HEK293 (cell line): ENCODE measurements around the gene SYNPO2L.

Source experiments
- GLIS1 ChIP-seq: fragments of 450-650 bp; formaldehyde crosslinking; IDR thresholded peaks from 2 replicates; pipeline ENCODE4 v1.5.1; 2016; ENCODE audit warnings: missing biosample characterization, missing genetic modification characterization
- GLIS2 ChIP-seq: fragments of 450-650 bp; formaldehyde crosslinking; IDR thresholded peaks from 2 replicates; pipeline ENCODE4 v1.5.1; 2016; ENCODE audit warnings: missing biosample characterization, missing genetic modification characterization
- REPIN1 ChIP-seq: fragments of 450-650 bp; formaldehyde crosslinking; IDR thresholded peaks from 2 replicates; pipeline ENCODE4 v1.5.1; 2017; ENCODE audit warnings: missing biosample characterization, missing genetic modification characterization, low read depth
- SP3 ChIP-seq: fragments of 450-650 bp; formaldehyde crosslinking; IDR thresholded peaks from 2 replicates; pipeline ENCODE4 v1.5.1; 2016; ENCODE audit warnings: missing biosample characterization, missing genetic modification characterization
- SP7 ChIP-seq: fragments of 450-650 bp; formaldehyde crosslinking; IDR thresholded peaks from 2 replicates; pipeline ENCODE4 v1.5.1; 2016; ENCODE audit warnings: missing biosample characterization, missing genetic modification characterization
- ZBTB1 ChIP-seq: fragments of 450-650 bp; formaldehyde crosslinking; IDR thresholded peaks from 2 replicates; pipeline ENCODE4 v1.5.1; 2016; ENCODE audit warnings: missing biosample characterization, missing genetic modification characterization
- ZFP69B ChIP-seq: fragments of 450-650 bp; formaldehyde crosslinking; IDR thresholded peaks from 2 replicates; pipeline ENCODE4 v1.5.1; 2016; ENCODE audit warnings: missing biosample characterization, missing genetic modification characterization
- ZNF223 ChIP-seq: fragments of 450-650 bp; formaldehyde crosslinking; IDR thresholded peaks from 2 replicates; pipeline ENCODE4 v1.5.1; 2016; ENCODE audit warnings: missing biosample characterization, missing genetic modification characterization
- ZNF239 ChIP-seq: fragments of 450-650 bp; formaldehyde crosslinking; IDR thresholded peaks from 2 replicates; pipeline ENCODE4 v1.5.1; 2016; ENCODE audit warnings: missing biosample characterization, missing genetic modification characterization
- ZNF501 ChIP-seq: fragments of 450-650 bp; formaldehyde crosslinking; IDR thresholded peaks from 2 replicates; pipeline ENCODE4 v1.5.1; 2016; ENCODE audit warnings: missing biosample characterization, missing genetic modification characterization
- ZNF658 ChIP-seq: fragments of 450-650 bp; formaldehyde crosslinking; IDR thresholded peaks from 2 replicates; pipeline ENCODE4; 2016; ENCODE audit warnings: missing biosample characterization, missing genetic modification characterization
- ZNF785 ChIP-seq: fragments of 450-650 bp; formaldehyde crosslinking; IDR thresholded peaks from 2 replicates; pipeline ENCODE4 v1.5.1; 2016; ENCODE audit warnings: missing biosample characterization, missing genetic modification characterization
- ZNF843 ChIP-seq: fragments of 450-650 bp; formaldehyde crosslinking; IDR thresholded peaks from 2 replicates; pipeline ENCODE4 v1.5.1; 2016; ENCODE audit warnings: missing biosample characterization, missing genetic modification characterization
- TF ChIP-seq, protein P1 (sequence below): fragments of 450-650 bp; formaldehyde crosslinking; IDR thresholded peaks from 2 replicates; pipeline ENCODE4 v1.5.1; 2016; ENCODE audit warnings: missing biosample characterization, missing genetic modification characterization
- TF ChIP-seq, protein P2 (sequence below): fragments of 450-650 bp; formaldehyde crosslinking; IDR thresholded peaks from 2 replicates; pipeline ENCODE4 v1.5.1; 2016; ENCODE audit warnings: missing biosample characterization, missing genetic modification characterization
- TF ChIP-seq, protein P3 (sequence below): fragments of 450-650 bp; formaldehyde crosslinking; IDR thresholded peaks from 2 replicates; pipeline ENCODE4 v1.5.1; 2016; ENCODE audit warnings: missing biosample characterization, missing genetic modification characterization
- TF ChIP-seq, protein P4 (sequence below): fragments of 450-650 bp; formaldehyde crosslinking; optimal IDR thresholded peaks from 2 replicates; pipeline ENCODE3; 2016; ENCODE audit warnings: missing biosample characterization, mild to moderate bottlenecking, missing genetic modification characterization
- TF ChIP-seq, protein P5 (sequence below): fragments of 450-650 bp; formaldehyde crosslinking; IDR thresholded peaks from 2 replicates; pipeline ENCODE4 v1.5.1; 2016; ENCODE audit warnings: missing biosample characterization, missing genetic modification characterization
- TF ChIP-seq, protein P6 (sequence below): fragments of 450-650 bp; formaldehyde crosslinking; IDR thresholded peaks from 2 replicates; pipeline ENCODE4 v1.5.1; 2016; ENCODE audit warnings: missing biosample characterization, missing genetic modification characterization
- TF ChIP-seq, protein P7 (sequence below): fragments of 450-650 bp; formaldehyde crosslinking; IDR thresholded peaks from 2 replicates; pipeline ENCODE4 v1.5.1; 2016; ENCODE audit warnings: missing biosample characterization, missing genetic modification characterization

SYNPO2L gene

DNA sequence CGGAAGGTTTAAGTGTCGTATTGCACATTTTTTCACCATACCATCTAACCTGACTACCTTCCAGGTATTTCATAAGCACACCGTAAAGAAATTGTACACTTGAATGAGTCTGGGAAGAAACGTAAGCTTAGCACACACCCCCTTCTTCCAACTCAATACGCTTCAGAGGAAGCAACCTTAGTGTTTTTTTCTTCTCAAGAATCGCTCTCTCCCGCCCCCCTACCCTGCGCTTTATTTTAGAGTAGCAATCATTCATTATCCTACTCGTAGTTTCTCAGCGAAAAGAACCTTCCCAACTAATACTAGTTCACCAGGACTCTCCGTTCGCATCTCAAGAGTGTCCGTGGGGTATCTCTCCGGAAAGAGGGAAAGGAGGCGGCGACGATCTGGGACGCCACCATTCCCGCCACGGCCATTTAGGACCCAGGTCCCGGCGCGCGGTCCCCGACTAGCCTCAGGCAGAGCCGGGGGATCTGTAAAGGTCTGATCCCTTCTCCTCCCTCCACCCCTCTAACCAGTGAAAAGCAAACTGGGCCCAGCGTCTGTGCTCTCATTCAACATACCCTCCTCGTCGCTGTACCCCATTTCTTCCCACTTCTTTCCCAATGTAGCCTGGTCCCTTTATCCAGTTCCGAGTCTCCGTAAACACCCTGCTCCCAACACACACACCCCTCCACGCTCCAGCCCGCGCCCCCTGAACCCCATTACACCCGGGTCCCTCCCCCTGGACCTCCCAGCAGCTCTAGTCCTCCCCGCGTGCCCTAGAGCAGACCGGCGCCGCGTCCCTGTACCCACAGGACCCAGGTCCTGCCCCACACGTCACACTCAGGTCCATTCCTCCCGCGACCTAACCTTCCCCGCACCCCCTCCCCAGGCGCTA lies 30.6 kb downstream of the SYNPO2L start (continued):
- TF ChIP-seq ZNF239 (tag by site-specific recombination) (0 out of 2 replicates have a peak, but pooled peaks have one; percentile 29), ZBTB1 (tag by site-specific recombination) (peak; percentile 55; the same call in 1 of the 2 replicates), ZNF658 (tag by site-specific recombination) (no peak), ZFP69B (tag by site-specific recombination) (peak; percentile 73), ZNF843 (tag by site-specific recombination) (peak; percentile 29; the same call in 1 of the 2 replicates), SP3 (tag by site-specific recombination) (peak; percentile 79), ZNF223 (tag by site-specific recombination) (peak; percentile 41; the same call in 1 of the 2 replicates), GLIS2 (tag by site-specific recombination) (peak; percentile 94), SP7 (tag by site-specific recombination) (peak; percentile 24), REPIN1 (no peak), GLIS1 (tag by site-specific recombination) (peak; percentile 60), ZNF501 (peak; percentile 54), ZNF785 (peak; percentile 75; the same call in 1 of the 2 replicates)
- TF ChIP-seq, protein P1, sequence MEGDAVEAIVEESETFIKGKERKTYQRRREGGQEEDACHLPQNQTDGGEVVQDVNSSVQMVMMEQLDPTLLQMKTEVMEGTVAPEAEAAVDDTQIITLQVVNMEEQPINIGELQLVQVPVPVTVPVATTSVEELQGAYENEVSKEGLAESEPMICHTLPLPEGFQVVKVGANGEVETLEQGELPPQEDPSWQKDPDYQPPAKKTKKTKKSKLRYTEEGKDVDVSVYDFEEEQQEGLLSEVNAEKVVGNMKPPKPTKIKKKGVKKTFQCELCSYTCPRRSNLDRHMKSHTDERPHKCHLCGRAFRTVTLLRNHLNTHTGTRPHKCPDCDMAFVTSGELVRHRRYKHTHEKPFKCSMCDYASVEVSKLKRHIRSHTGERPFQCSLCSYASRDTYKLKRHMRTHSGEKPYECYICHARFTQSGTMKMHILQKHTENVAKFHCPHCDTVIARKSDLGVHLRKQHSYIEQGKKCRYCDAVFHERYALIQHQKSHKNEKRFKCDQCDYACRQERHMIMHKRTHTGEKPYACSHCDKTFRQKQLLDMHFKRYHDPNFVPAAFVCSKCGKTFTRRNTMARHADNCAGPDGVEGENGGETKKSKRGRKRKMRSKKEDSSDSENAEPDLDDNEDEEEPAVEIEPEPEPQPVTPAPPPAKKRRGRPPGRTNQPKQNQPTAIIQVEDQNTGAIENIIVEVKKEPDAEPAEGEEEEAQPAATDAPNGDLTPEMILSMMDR (tag by site-specific recombination) = peak; percentile 55
- TF ChIP-seq, protein P2, sequence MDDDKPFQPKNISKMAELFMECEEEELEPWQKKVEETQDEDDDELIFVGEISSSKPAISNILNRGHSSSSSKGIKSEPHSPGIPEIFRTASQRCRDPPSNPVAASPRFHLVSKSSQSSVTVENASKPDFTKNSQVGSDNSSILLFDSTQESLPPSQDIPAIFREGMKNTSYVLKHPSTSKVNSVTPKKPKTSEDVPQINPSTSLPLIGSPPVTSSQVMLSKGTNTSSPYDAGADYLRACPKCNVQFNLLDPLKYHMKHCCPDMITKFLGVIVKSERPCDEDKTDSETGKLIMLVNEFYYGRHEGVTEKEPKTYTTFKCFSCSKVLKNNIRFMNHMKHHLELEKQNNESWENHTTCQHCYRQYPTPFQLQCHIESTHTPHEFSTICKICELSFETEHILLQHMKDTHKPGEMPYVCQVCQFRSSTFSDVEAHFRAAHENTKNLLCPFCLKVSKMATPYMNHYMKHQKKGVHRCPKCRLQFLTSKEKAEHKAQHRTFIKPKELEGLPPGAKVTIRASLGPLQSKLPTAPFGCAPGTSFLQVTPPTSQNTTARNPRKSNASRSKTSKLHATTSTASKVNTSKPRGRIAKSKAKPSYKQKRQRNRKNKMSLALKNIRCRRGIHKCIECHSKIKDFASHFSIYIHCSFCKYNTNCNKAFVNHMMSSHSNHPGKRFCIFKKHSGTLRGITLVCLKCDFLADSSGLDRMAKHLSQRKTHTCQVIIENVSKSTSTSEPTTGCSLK (tag by site-specific recombination) = no peak
- TF ChIP-seq, protein P3, sequence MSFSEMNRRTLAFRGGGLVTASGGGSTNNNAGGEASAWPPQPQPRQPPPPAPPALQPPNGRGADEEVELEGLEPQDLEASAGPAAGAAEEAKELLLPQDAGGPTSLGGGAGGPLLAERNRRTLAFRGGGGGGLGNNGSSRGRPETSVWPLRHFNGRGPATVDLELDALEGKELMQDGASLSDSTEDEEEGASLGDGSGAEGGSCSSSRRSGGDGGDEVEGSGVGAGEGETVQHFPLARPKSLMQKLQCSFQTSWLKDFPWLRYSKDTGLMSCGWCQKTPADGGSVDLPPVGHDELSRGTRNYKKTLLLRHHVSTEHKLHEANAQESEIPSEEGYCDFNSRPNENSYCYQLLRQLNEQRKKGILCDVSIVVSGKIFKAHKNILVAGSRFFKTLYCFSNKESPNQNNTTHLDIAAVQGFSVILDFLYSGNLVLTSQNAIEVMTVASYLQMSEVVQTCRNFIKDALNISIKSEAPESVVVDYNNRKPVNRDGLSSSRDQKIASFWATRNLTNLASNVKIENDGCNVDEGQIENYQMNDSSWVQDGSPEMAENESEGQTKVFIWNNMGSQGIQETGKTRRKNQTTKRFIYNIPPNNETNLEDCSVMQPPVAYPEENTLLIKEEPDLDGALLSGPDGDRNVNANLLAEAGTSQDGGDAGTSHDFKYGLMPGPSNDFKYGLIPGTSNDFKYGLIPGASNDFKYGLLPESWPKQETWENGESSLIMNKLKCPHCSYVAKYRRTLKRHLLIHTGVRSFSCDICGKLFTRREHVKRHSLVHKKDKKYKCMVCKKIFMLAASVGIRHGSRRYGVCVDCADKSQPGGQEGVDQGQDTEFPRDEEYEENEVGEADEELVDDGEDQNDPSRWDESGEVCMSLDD = peak; percentile 99
- TF ChIP-seq, protein P4, sequence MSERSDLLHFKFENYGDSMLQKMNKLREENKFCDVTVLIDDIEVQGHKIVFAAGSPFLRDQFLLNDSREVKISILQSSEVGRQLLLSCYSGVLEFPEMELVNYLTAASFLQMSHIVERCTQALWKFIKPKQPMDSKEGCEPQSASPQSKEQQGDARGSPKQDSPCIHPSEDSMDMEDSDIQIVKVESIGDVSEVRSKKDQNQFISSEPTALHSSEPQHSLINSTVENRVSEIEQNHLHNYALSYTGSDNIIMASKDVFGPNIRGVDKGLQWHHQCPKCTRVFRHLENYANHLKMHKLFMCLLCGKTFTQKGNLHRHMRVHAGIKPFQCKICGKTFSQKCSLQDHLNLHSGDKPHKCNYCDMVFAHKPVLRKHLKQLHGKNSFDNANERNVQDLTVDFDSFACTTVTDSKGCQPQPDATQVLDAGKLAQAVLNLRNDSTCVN (tag by site-specific recombination) = peak; percentile 61
- TF ChIP-seq, protein P5, sequence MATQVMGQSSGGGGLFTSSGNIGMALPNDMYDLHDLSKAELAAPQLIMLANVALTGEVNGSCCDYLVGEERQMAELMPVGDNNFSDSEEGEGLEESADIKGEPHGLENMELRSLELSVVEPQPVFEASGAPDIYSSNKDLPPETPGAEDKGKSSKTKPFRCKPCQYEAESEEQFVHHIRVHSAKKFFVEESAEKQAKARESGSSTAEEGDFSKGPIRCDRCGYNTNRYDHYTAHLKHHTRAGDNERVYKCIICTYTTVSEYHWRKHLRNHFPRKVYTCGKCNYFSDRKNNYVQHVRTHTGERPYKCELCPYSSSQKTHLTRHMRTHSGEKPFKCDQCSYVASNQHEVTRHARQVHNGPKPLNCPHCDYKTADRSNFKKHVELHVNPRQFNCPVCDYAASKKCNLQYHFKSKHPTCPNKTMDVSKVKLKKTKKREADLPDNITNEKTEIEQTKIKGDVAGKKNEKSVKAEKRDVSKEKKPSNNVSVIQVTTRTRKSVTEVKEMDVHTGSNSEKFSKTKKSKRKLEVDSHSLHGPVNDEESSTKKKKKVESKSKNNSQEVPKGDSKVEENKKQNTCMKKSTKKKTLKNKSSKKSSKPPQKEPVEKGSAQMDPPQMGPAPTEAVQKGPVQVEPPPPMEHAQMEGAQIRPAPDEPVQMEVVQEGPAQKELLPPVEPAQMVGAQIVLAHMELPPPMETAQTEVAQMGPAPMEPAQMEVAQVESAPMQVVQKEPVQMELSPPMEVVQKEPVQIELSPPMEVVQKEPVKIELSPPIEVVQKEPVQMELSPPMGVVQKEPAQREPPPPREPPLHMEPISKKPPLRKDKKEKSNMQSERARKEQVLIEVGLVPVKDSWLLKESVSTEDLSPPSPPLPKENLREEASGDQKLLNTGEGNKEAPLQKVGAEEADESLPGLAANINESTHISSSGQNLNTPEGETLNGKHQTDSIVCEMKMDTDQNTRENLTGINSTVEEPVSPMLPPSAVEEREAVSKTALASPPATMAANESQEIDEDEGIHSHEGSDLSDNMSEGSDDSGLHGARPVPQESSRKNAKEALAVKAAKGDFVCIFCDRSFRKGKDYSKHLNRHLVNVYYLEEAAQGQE (tag by site-specific recombination) = peak; percentile 56; the same call in 1 of the 2 replicates
- TF ChIP-seq, protein P6, sequence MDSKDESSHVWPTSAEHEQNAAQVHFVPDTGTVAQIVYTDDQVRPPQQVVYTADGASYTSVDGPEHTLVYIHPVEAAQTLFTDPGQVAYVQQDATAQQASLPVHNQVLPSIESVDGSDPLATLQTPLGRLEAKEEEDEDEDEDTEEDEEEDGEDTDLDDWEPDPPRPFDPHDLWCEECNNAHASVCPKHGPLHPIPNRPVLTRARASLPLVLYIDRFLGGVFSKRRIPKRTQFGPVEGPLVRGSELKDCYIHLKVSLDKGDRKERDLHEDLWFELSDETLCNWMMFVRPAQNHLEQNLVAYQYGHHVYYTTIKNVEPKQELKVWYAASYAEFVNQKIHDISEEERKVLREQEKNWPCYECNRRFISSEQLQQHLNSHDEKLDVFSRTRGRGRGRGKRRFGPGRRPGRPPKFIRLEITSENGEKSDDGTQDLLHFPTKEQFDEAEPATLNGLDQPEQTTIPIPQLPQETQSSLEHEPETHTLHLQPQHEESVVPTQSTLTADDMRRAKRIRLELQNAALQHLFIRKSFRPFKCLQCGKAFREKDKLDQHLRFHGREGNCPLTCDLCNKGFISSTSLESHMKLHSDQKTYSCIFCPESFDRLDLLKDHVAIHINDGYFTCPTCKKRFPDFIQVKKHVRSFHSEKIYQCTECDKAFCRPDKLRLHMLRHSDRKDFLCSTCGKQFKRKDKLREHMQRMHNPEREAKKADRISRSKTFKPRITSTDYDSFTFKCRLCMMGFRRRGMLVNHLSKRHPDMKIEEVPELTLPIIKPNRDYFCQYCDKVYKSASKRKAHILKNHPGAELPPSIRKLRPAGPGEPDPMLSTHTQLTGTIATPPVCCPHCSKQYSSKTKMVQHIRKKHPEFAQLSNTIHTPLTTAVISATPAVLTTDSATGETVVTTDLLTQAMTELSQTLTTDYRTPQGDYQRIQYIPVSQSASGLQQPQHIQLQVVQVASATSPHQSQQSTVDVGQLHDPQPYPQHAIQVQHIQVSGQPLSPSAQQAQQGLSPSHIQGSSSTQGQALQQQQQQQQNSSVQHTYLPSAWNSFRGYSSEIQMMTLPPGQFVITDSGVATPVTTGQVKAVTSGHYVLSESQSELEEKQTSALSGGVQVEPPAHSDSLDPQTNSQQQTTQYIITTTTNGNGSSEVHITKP (tag by site-specific recombination) = peak; percentile 90
- TF ChIP-seq, protein P7, sequence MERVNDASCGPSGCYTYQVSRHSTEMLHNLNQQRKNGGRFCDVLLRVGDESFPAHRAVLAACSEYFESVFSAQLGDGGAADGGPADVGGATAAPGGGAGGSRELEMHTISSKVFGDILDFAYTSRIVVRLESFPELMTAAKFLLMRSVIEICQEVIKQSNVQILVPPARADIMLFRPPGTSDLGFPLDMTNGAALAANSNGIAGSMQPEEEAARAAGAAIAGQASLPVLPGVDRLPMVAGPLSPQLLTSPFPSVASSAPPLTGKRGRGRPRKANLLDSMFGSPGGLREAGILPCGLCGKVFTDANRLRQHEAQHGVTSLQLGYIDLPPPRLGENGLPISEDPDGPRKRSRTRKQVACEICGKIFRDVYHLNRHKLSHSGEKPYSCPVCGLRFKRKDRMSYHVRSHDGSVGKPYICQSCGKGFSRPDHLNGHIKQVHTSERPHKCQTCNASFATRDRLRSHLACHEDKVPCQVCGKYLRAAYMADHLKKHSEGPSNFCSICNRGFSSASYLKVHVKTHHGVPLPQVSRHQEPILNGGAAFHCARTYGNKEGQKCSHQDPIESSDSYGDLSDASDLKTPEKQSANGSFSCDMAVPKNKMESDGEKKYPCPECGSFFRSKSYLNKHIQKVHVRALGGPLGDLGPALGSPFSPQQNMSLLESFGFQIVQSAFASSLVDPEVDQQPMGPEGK (tag by site-specific recombination) = peak; percentile 91
